Left forelimb (tissue), 1 donor: ENCODE data around the gene SEMA4A.

Experiments
- DNase-seq: peaks from one replicate; pipeline ENCODE4 v3.0.0-alpha.2; 2018; ENCODE audit warnings: low spot score

SEMA4A gene

GRCh38 chr1:156135930-156136871 lies 17.2 kb upstream of the SEMA4A start:
- no peak for DNase-seq

GRCh38 chr1:156136970-156137483 lies 16.4 kb upstream of the SEMA4A start:
- DNase-seq: no peak

- no peak for DNase-seq
Measured at GRCh38 chr1:156138458-156138867, 14.9 kb upstream of the SEMA4A start.

- no peak for DNase-seq
Measured at GRCh38 chr1:156140879-156141707, 12.3 kb upstream of the SEMA4A start.

- no peak for DNase-seq
Measured at GRCh38 chr1:156143765-156144489, 9.5 kb upstream of the SEMA4A start.

- no peak for DNase-seq
Measured at GRCh38 chr1:156144742-156145141, 8.6 kb upstream of the SEMA4A start.

GRCh38 chr1:156145650-156146019 lies 7.8 kb upstream of the SEMA4A start:
- no peak for DNase-seq

- DNase-seq: peak; percentile 84
Measured at GRCh38 chr1:156146020-156146768, 7.2 kb upstream of the SEMA4A start.

GRCh38 chr1:156146769-156147405 lies 6.5 kb upstream of the SEMA4A start:
- no peak for DNase-seq

GRCh38 chr1:156148216-156148615 lies 5.2 kb upstream of the SEMA4A start:
- DNase-seq: no peak

GRCh38 chr1:156149374-156150332 lies 3.7 kb upstream of the SEMA4A start:
- DNase-seq: no peak

GRCh38 chr1:156150333-156151011 lies 2.9 kb upstream of the SEMA4A start:
- no peak for DNase-seq

GRCh38 chr1:156151093-156151688 lies 2.2 kb upstream of the SEMA4A start:
- no peak for DNase-seq

- no peak for DNase-seq
Measured at GRCh38 chr1:156152628-156153027, 757 bp upstream of the SEMA4A start.

GRCh38 chr1:156154317-156154749 lies 948 bp downstream of the SEMA4A start:
- no peak for DNase-seq

GRCh38 chr1:156155756-156156510 lies 2.5 kb downstream of the SEMA4A start:
- no peak for DNase-seq

- no peak for DNase-seq
Measured at GRCh38 chr1:156157506-156157905, 4.1 kb downstream of the SEMA4A start.

GRCh38 chr1:156157966-156158365 lies 4.6 kb downstream of the SEMA4A start:
- DNase-seq: no peak
